H1 (cell line): ENCODE results near the gene GTPBP6. TPM values are rescaled to one million over a fixed set of nuclear protein-coding genes. Genes with fewer than 3 reads are reported as not detected.
A peak's percentile ranks its signal among the peaks of the same experiment; 100 is the strongest.

Experiments used
- CTCF ChIA-PET: fragments of 300-600 bp; sonication (Branson Sonifier 250); formaldehyde crosslinking; loops from one replicate; lab custom pipeline; 2021; ENCODE audit not compliant: partially characterized antibody; lab: Charles Lee
- POLR2A ChIA-PET: fragments of 300-600 bp; sonication (Branson Sonifier 250); formaldehyde crosslinking; loops from one replicate; lab custom pipeline; 2021; ENCODE audit warnings: inconsistent platforms; ENCODE audit not compliant: partially characterized antibody; lab: Charles Lee
- DNase-seq, 2 experiments: peaks; one replicate each; pipeline versions ENCODE4 v3.0.0 to v3.0.0-alpha.2; 2010 to 2022; ENCODE audit warnings: low spot score in 2 of 2, low read depth in 1 of 2, mixed read lengths in 1 of 2
- FAIRE-seq: peaks from 2 replicates; lab custom pipeline; 2011; peaks lifted over from hg19 to GRCh38; lab: Jason Lieb, UNC
- H2AFZ ChIP-seq: 2 replicates; pipeline ENCODE4 v1.8.1; 2012; ENCODE audit warnings: low read length, inconsistent platforms
- H2AK5ac ChIP-seq: 2 replicates; pipeline ENCODE4 v1.6.1; 2013; ENCODE audit warnings: low read depth, low read length
- H2BK120ac ChIP-seq: replicated peaks from 2 replicates; pipeline ENCODE3; 2013; ENCODE audit warnings: low read depth, low read length, inconsistent platforms
- H2BK12ac ChIP-seq: 2 replicates; pipeline ENCODE4 v1.6.1; 2013; ENCODE audit warnings: low read depth, low read length
- H2BK15ac ChIP-seq: 2 replicates; pipeline ENCODE4 v1.6.1; 2013; ENCODE audit warnings: low read length
- H2BK20ac ChIP-seq: 2 replicates; pipeline ENCODE4 v1.6.1; 2013; ENCODE audit warnings: low read length
- H2BK5ac ChIP-seq: 2 replicates; pipeline ENCODE4 v1.6.1; 2013; ENCODE audit warnings: low read depth, low read length
- H3K14ac ChIP-seq: 2 replicates; pipeline ENCODE4 v1.6.1; 2013; ENCODE audit warnings: inconsistent platforms; ENCODE audit not compliant: insufficient read length
- H3K18ac ChIP-seq: 2 replicates; pipeline ENCODE4 v1.6.1; 2013; ENCODE audit warnings: low read length; ENCODE audit errors: extremely low read depth
- H3K23ac ChIP-seq: 2 replicates; pipeline ENCODE4 v1.6.1; 2013; ENCODE audit warnings: inconsistent platforms; ENCODE audit not compliant: insufficient read length
- H3K23me2 ChIP-seq: 2 replicates; pipeline ENCODE4 v1.6.1; 2013; ENCODE audit warnings: low read depth, low read length
- H3K27ac ChIP-seq: 2 replicates; pipeline ENCODE4 v1.6.1; 2011; ENCODE audit warnings: low read depth, low read length, inconsistent platforms
- H3K27me3 ChIP-seq, 4 experiments: replicated peaks in 1 of 4; 1 replicate in 1 of 4; 2 replicates in 3 of 4; pipeline versions ENCODE4 v1.6.1 to v1.8.1; 2011 to 2013; ENCODE audit warnings: low read length in 3 of 4, mild to moderate bottlenecking in 3 of 4, inconsistent platforms in 2 of 4, mixed read lengths in 2 of 4, moderate library complexity in 1 of 4; ENCODE audit not compliant: control insufficient read depth in 3 of 4, insufficient read depth in 3 of 4; ENCODE audit errors: extremely low read depth in 1 of 4
- H3K36me3 ChIP-seq, 4 experiments: 2 replicates each; pipeline versions ENCODE4 v1.6.1 to v1.8.1; 2011 to 2013; ENCODE audit warnings: mild to moderate bottlenecking in 4 of 4, low read length in 3 of 4, moderate library complexity in 2 of 4, control low read depth in 1 of 4, inconsistent platforms in 1 of 4; ENCODE audit not compliant: insufficient read depth in 4 of 4, control insufficient read depth in 2 of 4
- H3K4ac ChIP-seq: replicated peaks from 2 replicates; pipeline ENCODE3; 2013; ENCODE audit warnings: low read length, low read depth, mixed read lengths, inconsistent platforms; ENCODE audit not compliant: insufficient read length
- H3K4me1 ChIP-seq, 4 experiments: replicated peaks in 1 of 4; 1 replicate in 1 of 4; 2 replicates in 3 of 4; pipeline versions ENCODE4 v1.6.1 to v1.8.1; 2011 to 2013; ENCODE audit warnings: low read length in 3 of 4, inconsistent platforms in 2 of 4, mixed read lengths in 1 of 4; ENCODE audit not compliant: insufficient read depth in 4 of 4, control insufficient read depth in 3 of 4
- H3K4me2 ChIP-seq, 2 experiments: 2 replicates each; pipeline versions ENCODE4 v1.6.1 to v1.8.1; 2011 to 2013; ENCODE audit warnings: low read depth in 2 of 2, low read length in 2 of 2, control low read depth in 1 of 2, inconsistent platforms in 1 of 2, mild to moderate bottlenecking in 1 of 2; ENCODE audit not compliant: insufficient read depth in 1 of 2
- H3K4me3 ChIP-seq, 4 experiments: fragments of 200-600, 300-600 bp in 1 of 4; sonication (generic), shearing (Covaris generic), sonication (Bioruptor Twin) in 1 of 4; 2 replicates each; pipeline versions ENCODE4 v1.5.1 to v1.8.1; 2011 to 2016; ENCODE audit warnings: low read length in 4 of 4, low read depth in 3 of 4, control low read depth in 2 of 4, inconsistent platforms in 2 of 4, mild to moderate bottlenecking in 2 of 4, mixed read lengths in 1 of 4, moderate library complexity in 1 of 4; ENCODE audit not compliant: insufficient read depth in 2 of 4; ENCODE audit errors: extremely low read depth in 1 of 4
- H3K56ac ChIP-seq: replicated peaks from 2 replicates; pipeline ENCODE3; 2013; ENCODE audit warnings: low read depth, mild to moderate bottlenecking, mixed read lengths, low read length, inconsistent platforms; ENCODE audit not compliant: insufficient read length
- H3K79me1 ChIP-seq: 2 replicates; pipeline ENCODE4 v1.6.1; 2013; ENCODE audit warnings: low read depth, low read length, control low read depth
- H3K79me2 ChIP-seq, 2 experiments: 2 replicates each; pipeline versions ENCODE4 v1.6.1 to v1.8.1; 2012 to 2013; ENCODE audit warnings: low read length in 2 of 2, mild to moderate bottlenecking in 2 of 2, inconsistent platforms in 1 of 2; ENCODE audit not compliant: insufficient read depth in 2 of 2, control insufficient read depth in 1 of 2
- H3K9ac ChIP-seq, 4 experiments: replicated peaks in 1 of 4; 1 replicate in 1 of 4; 2 replicates in 3 of 4; pipeline versions ENCODE4 v1.6.1 to v1.8.1; 2011 to 2013; ENCODE audit warnings: low read depth in 3 of 4, low read length in 3 of 4, control low read depth in 2 of 4, mild to moderate bottlenecking in 2 of 4, moderate library complexity in 2 of 4, inconsistent platforms in 1 of 4; ENCODE audit errors: extremely low read depth in 1 of 4
- H3K9me3 ChIP-seq, 2 experiments: 2 replicates each; pipeline versions ENCODE4 v1.6.1 to v1.8.1; 2012 to 2013; ENCODE audit warnings: mild to moderate bottlenecking in 2 of 2, moderate library complexity in 2 of 2, control low read depth in 1 of 2, inconsistent platforms in 1 of 2, low read depth in 1 of 2, low read length in 1 of 2, mixed read lengths in 1 of 2; ENCODE audit not compliant: insufficient read depth in 2 of 2
- H4K20me1 ChIP-seq, 2 experiments: replicated peaks in 1 of 2; 2 replicates each; pipeline versions ENCODE3 to v1.8.1; 2011 to 2013; ENCODE audit warnings: inconsistent platforms in 2 of 2, low read length in 2 of 2, mild to moderate bottlenecking in 1 of 2; ENCODE audit not compliant: insufficient read depth in 2 of 2, control insufficient read depth in 1 of 2
- H4K5ac ChIP-seq: 2 replicates; pipeline ENCODE4 v1.6.1; 2013; ENCODE audit warnings: low read length, low read depth, mixed read lengths, inconsistent platforms; ENCODE audit not compliant: insufficient read length
- H4K8ac ChIP-seq: 2 replicates; pipeline ENCODE4 v1.8.0; 2013; ENCODE audit warnings: mild to moderate bottlenecking, moderate library complexity, low read length, inconsistent platforms; ENCODE audit not compliant: insufficient read depth; ENCODE audit errors: extremely low read depth
- H4K91ac ChIP-seq: replicated peaks from 2 replicates; pipeline ENCODE3; 2013; ENCODE audit warnings: low read length, mixed read lengths, inconsistent platforms; ENCODE audit not compliant: insufficient read length
- ASH2L ChIP-seq: fragments of 200-600, 300-600 bp; sonication (generic); IDR thresholded peaks from one replicate; pipeline ENCODE4 v1.7.1; 2017; ENCODE audit warnings: low read length
- CEBPB ChIP-seq: IDR thresholded peaks from 2 replicates; pipeline ENCODE4 v1.6.1; 2012; ENCODE audit warnings: low read depth, low read length
- EGR1 ChIP-seq: IDR thresholded peaks from 2 replicates; pipeline ENCODE4 v1.6.1; 2011; ENCODE audit warnings: low read depth, low read length, borderline replicate concordance
- HDAC6 ChIP-seq: IDR thresholded peaks from one replicate; pipeline ENCODE4 v1.7.1; 2012; ENCODE audit warnings: low read depth, mild to moderate bottlenecking, inconsistent platforms, low read length, moderate library complexity
- KDM1A ChIP-seq: fragments of 200-600, 300-600 bp; sonication (generic); IDR thresholded peaks from 2 replicates; pipeline ENCODE4 v1.7.1; 2016; ENCODE audit warnings: mild to moderate bottlenecking, low read length, borderline replicate concordance
- POU5F1 ChIP-seq: IDR thresholded peaks from 2 replicates; pipeline ENCODE4 v1.6.1; 2011; ENCODE audit warnings: low read depth, mild to moderate bottlenecking, low read length, moderate library complexity
- WGBS, 2 experiments: shearing (Covaris generic) in 1 of 2; methylation state at CpG; one replicate each; pipeline versions ENCODE4 v1.1.6 to v1.1.7; 2013 to 2015; ENCODE audit warnings: low lambda C conversion rate in 2 of 2, mixed read lengths in 2 of 2, inconsistent platforms in 1 of 2, low coverage in 1 of 2, missing lambda C conversion rate in 1 of 2; ENCODE audit not compliant: insufficient replicate concordance in 2 of 2, insufficient coverage in 1 of 2, insufficient read length in 1 of 2; ENCODE audit errors: extremely low coverage in 1 of 2, missing lambda C conversion rate in 1 of 2; 5-methylcytosine and 5-hydroxymethylcytosine counted together
- polyA plus RNA-seq, 7 experiments: library from polyadenylated mRNA; depleted of rRNA in 3 of 7; stranded (reverse) in 5 of 7; unstranded in 2 of 7; fragments of >200 nt in 5 of 7; fragments of 200-250 nt in 2 of 7; gene quantifications; 1 replicate in 5 of 7; 2 replicates in 1 of 7; 4 replicates in 1 of 7; pipeline versions ENCODE4 v1.2.1 to v1.2.3, GENCODE V29; 2011 to 2013; ENCODE audit warnings: missing spikeins in 2 of 7, mixed read lengths in 2 of 7
- total RNA-seq: library from RNA; stranded (reverse); fragmentation: NEBNext Ultra II Directional; extraction: Animal tissue kit (Norgen Biotek cat#: 25700); gene quantifications from 2 replicates; pipeline ENCODE4 v1.2.1, GENCODE V29; 2021
- TF ChIP-seq, protein P1 (sequence below): IDR thresholded peaks from 2 replicates; pipeline ENCODE4 v1.6.1; 2011; ENCODE audit warnings: low read depth, mild to moderate bottlenecking, low read length; ENCODE audit not compliant: insufficient read depth
- TF ChIP-seq, protein P2 (sequence below), 3 experiments: IDR thresholded peaks; 1 replicate in 2 of 3; 2 replicates in 1 of 3; pipeline versions ENCODE4 v1.5.1 to v1.6.1; 2011; ENCODE audit warnings: low read length in 3 of 3, mild to moderate bottlenecking in 3 of 3, inconsistent platforms in 2 of 3, low read depth in 1 of 3, moderate library complexity in 1 of 3; ENCODE audit not compliant: insufficient read depth in 1 of 3; ENCODE audit errors: control extremely low read depth in 1 of 3

The GTPBP6 gene
- total and polyA plus RNA-seq, 2 of the 8 experiments (the other 6 are each of a cell fraction or from before 2014, with no cell fraction given): 33.9 to 57.1 TPM

DNA sequence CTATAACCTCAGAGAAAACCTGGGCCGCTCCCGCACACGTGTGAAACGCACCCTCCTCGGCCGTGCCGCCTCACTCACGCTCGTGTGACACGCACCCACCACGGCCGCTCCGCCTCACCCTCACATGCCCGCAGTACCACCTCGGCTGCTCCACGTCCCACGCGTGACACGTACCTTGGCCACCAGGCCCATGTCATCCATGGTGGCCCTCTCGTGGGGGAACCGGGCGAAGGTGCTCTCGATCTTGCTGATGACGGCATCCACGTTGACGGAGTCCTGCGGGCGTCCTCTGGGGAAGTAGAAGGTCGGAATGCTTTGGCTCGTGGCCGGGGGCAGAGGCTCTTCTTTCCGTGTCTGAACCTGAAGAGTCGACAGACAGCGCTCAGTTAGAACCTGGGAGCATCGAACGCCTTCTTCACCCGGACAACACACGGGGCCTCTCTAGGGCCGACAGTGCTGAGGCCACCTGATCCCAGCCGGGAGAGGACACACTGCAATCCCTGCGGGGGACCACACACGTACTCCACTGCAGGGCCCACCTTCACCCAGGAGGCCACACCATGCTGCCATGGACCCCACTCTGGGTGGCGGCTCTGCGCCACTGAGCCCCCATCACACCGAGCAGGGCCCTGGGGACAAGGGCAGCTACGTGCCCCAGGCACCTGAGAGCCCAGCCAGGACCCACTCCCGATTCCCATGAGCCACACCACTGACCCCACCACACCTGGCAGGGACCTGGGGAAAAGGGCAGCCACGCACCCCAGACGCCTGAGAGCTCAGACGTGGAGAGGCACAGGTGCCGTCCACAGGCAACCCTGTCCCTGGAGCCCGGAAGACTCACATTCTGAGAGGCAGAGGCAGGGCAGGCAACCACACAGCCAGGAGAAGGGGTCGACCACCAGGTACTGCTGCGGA is 42.9 kb upstream of the GTPBP6 start:
- Histone ChIP-seq H4K91ac (no peak overlapping the region), H2BK12ac (no peak overlapping the region), H4K20me1 (peaks cover 3 to 17% of the 10 kb centered on the region in 2 experiments), H4K8ac (peak overlapping the region; percentile 68; the same call in 1 of the 2 replicates), H3K56ac (no peak overlapping the region), H3K4me3 (no peak overlapping the region), H2AFZ (no peak overlapping the region), H2BK5ac (no peak overlapping the region; the same call in 1 of the 2 replicates), H3K9ac (no peak overlapping the region), H3K27ac (no peak overlapping the region), H3K4ac (no peak overlapping the region), H3K79me2 (peaks cover 0 to 51% of the 10 kb centered on the region in 2 experiments; a peak in 2 of 4 replicates), H3K9me3 (peaks cover 0 to 4% of the 10 kb centered on the region in 2 experiments; a peak in 1 of 4 replicates), H2AK5ac (no peak overlapping the region), H3K14ac (no peak overlapping the region), H3K23ac (no peak overlapping the region), H2BK120ac (no peak overlapping the region), H3K79me1 (peaks cover 21% of the 10 kb centered on the region), H2BK20ac (no peak overlapping the region), H2BK15ac (no peak overlapping the region), H3K23me2 (no peaks in the 10 kb centered on the region), H3K36me3 (peaks cover 4 to 24% (median 15%) of the 10 kb centered on the region in 4 experiments; a peak in 6 of 8 replicates), H3K27me3 (no peaks in the 10 kb centered on the region), H4K5ac (no peak overlapping the region), H3K18ac (no peak overlapping the region), H3K4me1 (no peaks in the 10 kb centered on the region), H3K4me2 (no peak overlapping the region)
- no peak for DNase-seq
- no peak for FAIRE-seq
- ChIA-PET POLR2A (no interaction called here), CTCF (no interaction called here)
- WGBS, 2 experiments: 94% methylated on average over 40 of the region's 54 CpGs; no CpG with 5 or more reads in 1 of the 2 experiments
- TF ChIP-seq ASH2L (no peak), POU5F1 (no peak), CEBPB (no peak), EGR1 (no peak), HDAC6 (no peak), KDM1A (no peak)
- TF ChIP-seq, protein P1, sequence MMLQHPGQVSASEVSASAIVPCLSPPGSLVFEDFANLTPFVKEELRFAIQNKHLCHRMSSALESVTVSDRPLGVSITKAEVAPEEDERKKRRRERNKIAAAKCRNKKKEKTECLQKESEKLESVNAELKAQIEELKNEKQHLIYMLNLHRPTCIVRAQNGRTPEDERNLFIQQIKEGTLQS: no peak
- TF ChIP-seq, protein P2, sequence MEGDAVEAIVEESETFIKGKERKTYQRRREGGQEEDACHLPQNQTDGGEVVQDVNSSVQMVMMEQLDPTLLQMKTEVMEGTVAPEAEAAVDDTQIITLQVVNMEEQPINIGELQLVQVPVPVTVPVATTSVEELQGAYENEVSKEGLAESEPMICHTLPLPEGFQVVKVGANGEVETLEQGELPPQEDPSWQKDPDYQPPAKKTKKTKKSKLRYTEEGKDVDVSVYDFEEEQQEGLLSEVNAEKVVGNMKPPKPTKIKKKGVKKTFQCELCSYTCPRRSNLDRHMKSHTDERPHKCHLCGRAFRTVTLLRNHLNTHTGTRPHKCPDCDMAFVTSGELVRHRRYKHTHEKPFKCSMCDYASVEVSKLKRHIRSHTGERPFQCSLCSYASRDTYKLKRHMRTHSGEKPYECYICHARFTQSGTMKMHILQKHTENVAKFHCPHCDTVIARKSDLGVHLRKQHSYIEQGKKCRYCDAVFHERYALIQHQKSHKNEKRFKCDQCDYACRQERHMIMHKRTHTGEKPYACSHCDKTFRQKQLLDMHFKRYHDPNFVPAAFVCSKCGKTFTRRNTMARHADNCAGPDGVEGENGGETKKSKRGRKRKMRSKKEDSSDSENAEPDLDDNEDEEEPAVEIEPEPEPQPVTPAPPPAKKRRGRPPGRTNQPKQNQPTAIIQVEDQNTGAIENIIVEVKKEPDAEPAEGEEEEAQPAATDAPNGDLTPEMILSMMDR (IDR thresholded peaks at IDR 0.05; ENCODE audit: control extremely low read depth in 1 of 3, insufficient read depth in 1 of 3, low read depth in 1 of 3, low read length in 3 of 3): no peak
